RWPE1 (cell line): ENCODE measurements around the gene IKZF1.

Experiments
- CTCF ChIA-PET: fragments of 350-600 bp; sonication (Branson Sonifier 250); formaldehyde crosslinking; extraction: SDS; loops from one replicate; lab custom pipeline; 2021; lab: Yijun Ruan, JAX
- POLR2A ChIA-PET: fragments of 400-600 bp; formaldehyde crosslinking; extraction: SDS; loops from one replicate; lab custom pipeline; 2020; ENCODE audit warnings: antibody characterized with exemption; ENCODE audit not compliant: low non-redundant PET; lab: Yijun Ruan, JAX
- DNase-seq: peaks from one replicate; pipeline ENCODE4 v3.0.0; 2012; ENCODE audit warnings: low spot score
- H3K27ac ChIP-seq: fragments of 450-650 bp; 2 replicates; pipeline ENCODE4 v1.5.1; 2017
- TF ChIP-seq, protein P1 (sequence below): fragments of 450-650 bp; conservative IDR thresholded peaks from 2 replicates; pipeline ENCODE4 v1.5.1; 2017; ENCODE audit warnings: low read depth, mild to moderate bottlenecking

Gene IKZF1

DNA sequence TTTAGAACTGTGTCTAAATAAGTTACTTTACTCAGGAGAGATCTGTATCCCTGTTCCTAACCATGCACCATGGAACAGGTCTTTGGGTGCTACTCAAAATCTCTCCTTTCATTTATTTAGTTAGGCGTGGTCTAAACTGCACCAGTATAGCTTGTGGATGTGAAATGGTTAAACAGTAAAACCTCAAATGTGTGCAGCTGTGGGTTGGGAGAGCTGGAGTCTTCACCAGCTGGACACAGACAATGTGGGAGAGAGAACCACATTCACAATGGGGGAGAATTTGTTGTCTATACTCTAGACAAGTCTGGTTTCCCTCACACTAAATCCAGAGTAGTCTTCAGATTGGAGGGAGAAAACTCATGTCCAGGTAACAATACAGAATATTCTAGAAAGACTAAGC is 31.2 kb upstream of the IKZF1 start:
- DNase-seq = no peak
- H3K27ac ChIP-seq = no peak overlapping the region
- CTCF ChIA-PET = interaction anchor here (1.2 kb wide), 1 partner anchor 68 kb away, joined by 8 read pairs; no protein-coding TSS in a partner anchor
- POLR2A ChIA-PET = no interaction called here
- TF ChIP-seq, protein P1, sequence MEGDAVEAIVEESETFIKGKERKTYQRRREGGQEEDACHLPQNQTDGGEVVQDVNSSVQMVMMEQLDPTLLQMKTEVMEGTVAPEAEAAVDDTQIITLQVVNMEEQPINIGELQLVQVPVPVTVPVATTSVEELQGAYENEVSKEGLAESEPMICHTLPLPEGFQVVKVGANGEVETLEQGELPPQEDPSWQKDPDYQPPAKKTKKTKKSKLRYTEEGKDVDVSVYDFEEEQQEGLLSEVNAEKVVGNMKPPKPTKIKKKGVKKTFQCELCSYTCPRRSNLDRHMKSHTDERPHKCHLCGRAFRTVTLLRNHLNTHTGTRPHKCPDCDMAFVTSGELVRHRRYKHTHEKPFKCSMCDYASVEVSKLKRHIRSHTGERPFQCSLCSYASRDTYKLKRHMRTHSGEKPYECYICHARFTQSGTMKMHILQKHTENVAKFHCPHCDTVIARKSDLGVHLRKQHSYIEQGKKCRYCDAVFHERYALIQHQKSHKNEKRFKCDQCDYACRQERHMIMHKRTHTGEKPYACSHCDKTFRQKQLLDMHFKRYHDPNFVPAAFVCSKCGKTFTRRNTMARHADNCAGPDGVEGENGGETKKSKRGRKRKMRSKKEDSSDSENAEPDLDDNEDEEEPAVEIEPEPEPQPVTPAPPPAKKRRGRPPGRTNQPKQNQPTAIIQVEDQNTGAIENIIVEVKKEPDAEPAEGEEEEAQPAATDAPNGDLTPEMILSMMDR = no peak

DNA sequence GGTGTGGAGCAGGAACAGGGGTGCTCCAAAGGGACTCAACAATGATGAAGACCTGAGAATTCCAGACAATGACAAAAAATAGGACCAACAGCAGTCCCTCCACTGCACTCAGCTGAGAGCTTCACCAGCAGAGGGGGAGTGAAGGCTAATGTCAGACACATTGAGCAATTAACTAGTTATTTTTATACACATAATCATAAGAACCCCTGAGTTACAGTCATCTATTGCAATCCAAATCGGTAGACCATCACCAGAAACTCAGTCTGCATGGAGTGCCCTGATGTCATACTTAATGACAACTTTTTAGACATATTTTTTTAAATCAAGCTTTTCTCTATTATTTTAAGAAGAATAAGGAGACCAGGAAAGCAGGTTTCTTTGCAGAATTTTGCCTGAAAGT is 30.6 kb upstream of the IKZF1 start:
- TF ChIP-seq, protein P1 = no peak
- CTCF ChIA-PET = no interaction called here
- no peak overlapping the region for H3K27ac ChIP-seq
- DNase-seq = no peak
- POLR2A ChIA-PET = no interaction called here

DNA sequence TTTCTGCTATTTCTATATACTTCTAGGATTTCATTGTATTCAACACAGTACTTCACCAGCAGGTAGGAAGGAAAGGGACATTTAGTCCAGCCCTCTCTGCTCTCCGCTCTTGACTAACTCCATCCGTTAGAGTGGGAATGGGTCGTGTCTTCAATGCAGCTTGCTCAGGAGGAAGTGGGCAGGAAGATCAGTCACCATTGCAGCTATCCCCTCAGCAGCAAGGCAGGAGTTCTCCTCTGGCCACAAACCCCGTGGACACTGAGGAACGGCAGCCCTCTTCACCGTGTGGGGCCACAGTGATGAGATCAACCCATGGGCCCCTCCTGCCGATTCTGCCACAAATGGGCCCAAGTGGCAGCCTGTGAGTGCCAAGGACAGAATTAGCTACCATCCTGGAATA is 30.2 kb upstream of the IKZF1 start:
- no peak for DNase-seq
- TF ChIP-seq, protein P1 = no peak
- ChIA-PET POLR2A (no interaction called here), CTCF (no interaction called here)
- no peak overlapping the region for H3K27ac ChIP-seq

DNA sequence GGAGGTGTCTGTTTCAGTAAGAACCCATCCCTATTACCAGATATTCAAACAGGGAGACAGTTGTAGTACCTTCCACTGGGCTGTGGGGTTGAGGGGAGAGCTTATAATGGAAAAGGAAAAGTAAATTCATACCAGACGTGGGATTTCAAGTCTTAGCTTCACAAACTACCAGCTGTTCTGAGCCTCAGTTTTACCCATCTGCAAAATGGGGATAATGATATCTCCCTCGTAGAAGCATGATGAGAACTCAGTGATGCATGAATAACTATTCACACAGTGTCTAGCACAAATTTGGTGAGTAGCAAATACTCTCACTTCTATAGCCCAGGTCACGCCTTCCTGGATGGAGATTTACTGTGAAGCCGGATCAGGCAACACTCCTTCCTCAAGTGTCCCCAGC is 29.1 kb upstream of the IKZF1 start:
- TF ChIP-seq, protein P1 = no peak
- ChIA-PET CTCF (no interaction called here), POLR2A (no interaction called here)
- H3K27ac ChIP-seq = no peak overlapping the region
- no peak for DNase-seq

DNA sequence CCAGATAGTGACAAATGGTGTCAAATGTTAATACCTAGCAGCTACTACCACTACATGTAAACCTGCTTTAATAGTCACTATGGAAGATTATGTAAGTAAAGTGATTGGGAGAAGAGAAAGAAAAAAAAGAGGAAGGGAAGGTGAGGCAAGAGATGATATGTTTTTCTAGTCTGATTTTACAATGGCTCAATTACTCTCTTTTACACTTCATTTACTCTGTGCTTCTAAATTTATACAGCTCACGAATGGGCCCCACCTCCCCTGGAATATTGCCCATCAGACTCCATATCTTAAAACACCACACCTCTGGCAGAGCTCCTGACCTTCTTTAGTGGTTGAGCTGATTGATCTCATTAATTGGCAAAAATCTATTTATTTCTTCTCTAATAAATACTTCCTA is 28.0 kb upstream of the IKZF1 start:
- CTCF ChIA-PET = interaction anchor here (0.5 to 1.1 kb wide), 3 partner anchors 71 to 1892 kb away, joined by 3 to 4 read pairs (median 3); no protein-coding TSS in a partner anchor
- DNase-seq = no peak

DNA sequence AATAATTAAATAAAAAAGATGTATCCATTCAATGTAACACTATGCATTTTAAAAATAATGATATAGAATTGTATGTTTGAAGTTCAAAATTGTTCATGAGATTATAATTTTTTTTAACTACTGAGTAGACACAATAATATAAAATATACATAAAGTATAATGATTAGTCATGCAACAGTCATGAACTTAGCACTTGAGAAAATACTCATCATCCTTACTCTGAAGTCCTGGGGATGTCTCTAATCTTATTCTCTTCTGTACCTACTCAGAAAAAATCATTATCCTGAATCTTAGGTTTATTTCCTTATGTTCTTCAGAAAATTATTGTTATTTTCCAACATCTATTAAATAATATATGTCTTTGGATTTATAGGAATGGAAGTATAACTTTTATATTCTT is 26.4 kb upstream of the IKZF1 start:
- TF ChIP-seq, protein P1 = no peak
- CTCF ChIA-PET = no interaction called here

More for the DNA sequence above, 28.0 kb upstream of the IKZF1 start:
- H3K27ac ChIP-seq = no peak overlapping the region
- POLR2A ChIA-PET = no interaction called here
- TF ChIP-seq, protein P1 = no peak

More for the DNA sequence above, 26.4 kb upstream of the IKZF1 start:
- H3K27ac ChIP-seq = no peak overlapping the region
- no peak for DNase-seq
- POLR2A ChIA-PET = no interaction called here
